A673 (cell line): ENCODE data around the gene SAXO1. TPM values are rescaled to one million over a fixed set of nuclear protein-coding genes. Genes with fewer than 3 reads are reported as not detected.

Experiments used
- BruUV-seq: library from RNA; stranded (reverse); fragments of 400-500 nt; replicated peaks from 2 replicates; lab custom pipeline; 2021; lab: Mats Ljungman, UMichigan
- CTCF ChIA-PET: fragments of 300-600 bp; sonication (Branson Sonifier 250); formaldehyde crosslinking; loops from one replicate; lab custom pipeline; 2022; ENCODE audit warnings: antibody characterized with exemption; lab: Charles Lee
- POLR2A ChIA-PET: fragments of 300-600 bp; sonication (Branson Sonifier 250); formaldehyde crosslinking; loops from one replicate; lab custom pipeline; 2022; ENCODE audit warnings: antibody characterized with exemption; ENCODE audit not compliant: low non-redundant PET; lab: Charles Lee
- DNase-seq: peaks from one replicate; pipeline ENCODE4 v3.0.0-alpha.2; 2015; ENCODE audit warnings: low spot score
- H3K27ac ChIP-seq: fragments of 200-600 bp; sonication (generic); 2 replicates; pipeline ENCODE4 v1.5.1; 2016; ENCODE audit warnings: mixed run types, low read depth, mild to moderate bottlenecking, mixed read lengths, antibody characterized with exemption, low read length; ENCODE audit not compliant: poor library complexity, severe bottlenecking
- H3K27me3 ChIP-seq: fragments of 200-600 bp; sonication (generic); replicated peaks from 2 replicates; pipeline ENCODE4 v1.6.1; 2017; ENCODE audit warnings: mixed run types, low read depth, mild to moderate bottlenecking, mixed read lengths, antibody characterized with exemption, low read length; ENCODE audit not compliant: insufficient read depth, poor library complexity
- H3K36me3 ChIP-seq: fragments of 200-600 bp; sonication (generic); 2 replicates; pipeline ENCODE4 v1.6.1; 2016; ENCODE audit warnings: mixed run types, mild to moderate bottlenecking, mixed read lengths, antibody characterized with exemption, low read length; ENCODE audit not compliant: insufficient read depth, poor library complexity, severe bottlenecking
- H3K4me1 ChIP-seq: fragments of 200-600 bp; sonication (generic); 2 replicates; pipeline ENCODE4 v1.6.1; 2017; ENCODE audit warnings: mixed run types, mild to moderate bottlenecking, mixed read lengths, antibody characterized with exemption, low read length; ENCODE audit not compliant: insufficient read depth, poor library complexity, severe bottlenecking
- H3K4me3 ChIP-seq: fragments of 200-600 bp; sonication (generic); 2 replicates; pipeline ENCODE4 v1.5.1; 2016; ENCODE audit warnings: low read depth, mixed run types, mild to moderate bottlenecking, mixed read lengths, low read length; ENCODE audit not compliant: poor library complexity, severe bottlenecking
- H3K9me3 ChIP-seq: fragments of 200-600 bp; sonication (generic); 2 replicates; pipeline ENCODE4 v1.6.1; 2016; ENCODE audit warnings: mixed run types, low read depth, mild to moderate bottlenecking, mixed read lengths, antibody characterized with exemption, low read length; ENCODE audit not compliant: poor library complexity, severe bottlenecking
- CTCF ChIP-seq: fragments of 300-800, 200-600 bp; sonication (generic); conservative IDR thresholded peaks from 2 replicates; pipeline ENCODE4 v1.5.1; 2017; ENCODE audit warnings: low read depth, mild to moderate bottlenecking, antibody characterized with exemption, low read length, moderate library complexity, mixed read lengths
- EZH2 ChIP-seq: fragments of 200-600 bp; sonication (generic); IDR thresholded peaks from 2 replicates; pipeline ENCODE4 v1.6.1; 2017; ENCODE audit warnings: borderline replicate concordance, low read depth, mild to moderate bottlenecking, mixed read lengths, antibody characterized with exemption, low read length; ENCODE audit not compliant: poor library complexity, severe bottlenecking
- intact Hi-C: fragments of 100-400 bp; cut with micrococcal nuclease; formaldehyde crosslinking; loops from one replicate; pipeline ENCODE4 v1.10.0; 2022; ENCODE audit not compliant: unreplicated experiment
- total RNA-seq: library from RNA; stranded (reverse); gene quantifications from 2 replicates; pipeline ENCODE4 v1.2.3, GENCODE V29; 2021

Gene SAXO1
- total RNA-seq, 1 experiment from 2014 or later, result not detected

GRCh38 chr9:18888290-18888689 is 144.7 kb downstream of the SAXO1 start:
- BruUV-seq, result no TSS peak
- no peaks in the 10 kb centered on the region for H3K4me1 ChIP-seq
- no peaks in the 10 kb centered on the region for H3K9me3 ChIP-seq
- POLR2A ChIA-PET, result no interaction called here
- no peaks in the 10 kb centered on the region for H3K36me3 ChIP-seq
- no peaks in the 10 kb centered on the region for H3K27me3 ChIP-seq
- no peak for TF ChIP-seq EZH2
- no peak for TF ChIP-seq CTCF
- H3K27ac ChIP-seq, result no peak overlapping the region
- CTCF ChIA-PET, result no interaction called here
- H3K4me3 ChIP-seq, result no peak overlapping the region
- intact Hi-C loops, result no loop called here
- no peak for DNase-seq

GRCh38 chr9:18887546-18887945 is 145.5 kb downstream of the SAXO1 start:
- Histone ChIP-seq H3K27ac (no peak overlapping the region), H3K9me3 (no peaks in the 10 kb centered on the region), H3K36me3 (no peaks in the 10 kb centered on the region), H3K4me3 (no peak overlapping the region), H3K27me3 (no peaks in the 10 kb centered on the region), H3K4me1 (no peaks in the 10 kb centered on the region)
- intact Hi-C loops, result no loop called here
- TF ChIP-seq EZH2 (no peak), CTCF (no peak)
- POLR2A ChIA-PET, result no interaction called here
- no peak for DNase-seq
- BruUV-seq, result no TSS peak
- CTCF ChIA-PET, result no interaction called here

GRCh38 chr9:18881758-18882157 is 151.3 kb downstream of the SAXO1 start:
- POLR2A ChIA-PET, result no interaction called here
- DNase-seq, result no peak
- H3K4me1 ChIP-seq, result no peaks in the 10 kb centered on the region
- H3K27me3 ChIP-seq, result no peaks in the 10 kb centered on the region
- H3K27ac ChIP-seq, result no peak overlapping the region
- intact Hi-C loops, result no loop called here
- CTCF ChIA-PET, result no interaction called here
- H3K36me3 ChIP-seq, result no peaks in the 10 kb centered on the region
- no peaks in the 10 kb centered on the region for H3K9me3 ChIP-seq
- no peak overlapping the region for H3K4me3 ChIP-seq
- BruUV-seq, result no TSS peak
- no peak for TF ChIP-seq EZH2
- TF ChIP-seq CTCF, result no peak
